Progenitor cell of endocrine pancreas (in vitro differentiated cells): ENCODE measurements around the gene POMGNT2. TPM values are rescaled to one million over a fixed set of nuclear protein-coding genes. Genes with fewer than 3 reads are reported as not detected.

Experiments
- DNase-seq: peaks from one replicate; pipeline ENCODE4 v3.0.0; 2021; ENCODE audit warnings: low spot score; ENCODE audit not compliant: unreplicated experiment
- H3K27ac Mint-ChIP-seq: 2 replicates; pipeline ENCODE4 v1.8.0; 2021; ENCODE audit warnings: mild to moderate bottlenecking, moderate library complexity, mixed read lengths
- H3K27me3 Mint-ChIP-seq: 2 replicates; pipeline ENCODE4 v1.8.0; 2021; ENCODE audit warnings: mixed read lengths
- H3K36me3 Mint-ChIP-seq: 2 replicates; pipeline ENCODE4 v1.8.0; 2022; ENCODE audit warnings: mixed read lengths; ENCODE audit not compliant: insufficient read depth
- H3K4me1 Mint-ChIP-seq: 2 replicates; pipeline ENCODE4 v1.8.0; 2021; ENCODE audit warnings: low read depth, mixed read lengths
- H3K4me3 Mint-ChIP-seq: 2 replicates; pipeline ENCODE4 v1.8.0; 2021; ENCODE audit warnings: low read depth, mild to moderate bottlenecking, moderate library complexity, mixed read lengths
- H3K9me3 Mint-ChIP-seq: 2 replicates; pipeline ENCODE4 v1.8.0; 2021; ENCODE audit warnings: low read depth, mixed read lengths
- CTCF ChIP-seq: fragments of 200-600 bp; sonication (generic); IDR thresholded peaks from one replicate; pipeline ENCODE4 v1.5.0; 2021; ENCODE audit warnings: antibody characterized with exemption, mild to moderate bottlenecking; ENCODE audit not compliant: unreplicated experiment
- total RNA-seq: library from RNA; stranded (reverse); gene quantifications from 2 replicates; pipeline ENCODE4 v1.2.1, GENCODE V29; 2021

POMGNT2 gene
- total RNA-seq, 1 donor from 2014 or later: 21.6 TPM

GRCh38 chr3:43090238-43090637 lies 15.6 kb downstream of the POMGNT2 start:
- Mint-ChIP-seq H3K4me3 (no peak overlapping the region), H3K27me3 (no peaks in the 10 kb centered on the region), H3K9me3 (no peaks in the 10 kb centered on the region), H3K4me1 (no peaks in the 10 kb centered on the region), H3K27ac (no peak overlapping the region), H3K36me3 (no peaks in the 10 kb centered on the region)
- DNase-seq: no peak
- TF ChIP-seq CTCF: no peak

- Mint-ChIP-seq H3K36me3 (peaks cover 2% of the 10 kb centered on the region), H3K27me3 (no peaks in the 10 kb centered on the region), H3K4me3 (no peak overlapping the region), H3K27ac (no peak overlapping the region), H3K9me3 (no peaks in the 10 kb centered on the region), H3K4me1 (no peaks in the 10 kb centered on the region)
- DNase-seq: no peak
- TF ChIP-seq CTCF: no peak
Measured at GRCh38 chr3:43089081-43089480, 16.8 kb downstream of the POMGNT2 start.

- peaks cover 3% of the 10 kb centered on the region for H3K36me3 Mint-ChIP-seq
- H3K27me3 Mint-ChIP-seq: no peaks in the 10 kb centered on the region
- no peak overlapping the region for H3K27ac Mint-ChIP-seq
- peak; percentile 31 for TF ChIP-seq CTCF
- no peaks in the 10 kb centered on the region for H3K4me1 Mint-ChIP-seq
- H3K9me3 Mint-ChIP-seq: no peaks in the 10 kb centered on the region
- no peak overlapping the region for H3K4me3 Mint-ChIP-seq
- DNase-seq: no peak
Measured at GRCh38 chr3:43087249-43087776, 18.6 kb downstream of the POMGNT2 start.

- no peak for TF ChIP-seq CTCF
- DNase-seq: no peak
- Mint-ChIP-seq H3K4me3 (no peak overlapping the region), H3K27me3 (no peaks in the 10 kb centered on the region), H3K4me1 (no peaks in the 10 kb centered on the region), H3K9me3 (no peaks in the 10 kb centered on the region), H3K27ac (no peak overlapping the region), H3K36me3 (peaks cover 3% of the 10 kb centered on the region)
Measured at GRCh38 chr3:43086460-43087165, 19.3 kb downstream of the POMGNT2 start.

- no peaks in the 10 kb centered on the region for H3K9me3 Mint-ChIP-seq
- H3K4me3 Mint-ChIP-seq: no peak overlapping the region
- no peaks in the 10 kb centered on the region for H3K4me1 Mint-ChIP-seq
- no peak for DNase-seq
- no peak for TF ChIP-seq CTCF
- H3K27ac Mint-ChIP-seq: no peak overlapping the region
- H3K27me3 Mint-ChIP-seq: no peaks in the 10 kb centered on the region
- H3K36me3 Mint-ChIP-seq: peaks cover 19% of the 10 kb centered on the region
Measured at GRCh38 chr3:43082457-43082856, 23.4 kb downstream of the POMGNT2 start.
